NK-92 (cell line): Measurements from ENCODE around the gene PRSS22.
"Not testable (repeated sequence)": the region's sequence is repeated elsewhere in the genome, so short reads cannot be mapped to it uniquely, and the experiment has no call there.

Experiments used
- DNase-seq: peaks from one replicate; lab custom pipeline; 2025; ENCODE audit not compliant: unreplicated experiment; lab: John Stamatoyannopoulos, UW

The PRSS22 gene

GRCh38 chr16:2857451-2858244 lies at the start of gene PRSS22:
PRSS22 (minus strand) TSS chr16:2858170; CDS start chr16:2858104, 66 bp downstream.
- DNase-seq, result no peak

GRCh38 chr16:2907084-2907753 lies 49.2 kb upstream of the PRSS22 start:
- DNase-seq, result not testable (repeated sequence)

GRCh38 chr16:2905988-2906387 lies 48.0 kb upstream of the PRSS22 start:
- DNase-seq, result no peak

GRCh38 chr16:2905241-2905987 lies 47.4 kb upstream of the PRSS22 start:
- no peak for DNase-seq

GRCh38 chr16:2904922-2905240 lies 46.9 kb upstream of the PRSS22 start:
- DNase-seq, result no peak

GRCh38 chr16:2904100-2904921 lies 46.3 kb upstream of the PRSS22 start:
- DNase-seq, result no peak

GRCh38 chr16:2902337-2903130 lies 44.6 kb upstream of the PRSS22 start:
- DNase-seq, result no peak

GRCh38 chr16:2900526-2901075 lies 42.6 kb upstream of the PRSS22 start:
- no peak for DNase-seq

GRCh38 chr16:2899564-2900072 lies 41.6 kb upstream of the PRSS22 start:
- DNase-seq, result no peak

- no peak for DNase-seq
Observed at GRCh38 chr16:2898831-2899563, 41.0 kb upstream of the PRSS22 start.

- no peak for DNase-seq
Observed at GRCh38 chr16:2897110-2897509, 39.1 kb upstream of the PRSS22 start.

- no peak for DNase-seq
Observed at GRCh38 chr16:2896480-2897010, 38.6 kb upstream of the PRSS22 start.

- no peak for DNase-seq
Observed at GRCh38 chr16:2895813-2896212, 37.8 kb upstream of the PRSS22 start.

GRCh38 chr16:2894231-2894630 lies 36.3 kb upstream of the PRSS22 start:
- DNase-seq, result no peak

- DNase-seq, result no peak
Observed at GRCh38 chr16:2884041-2884451, 26.1 kb upstream of the PRSS22 start.

- no peak for DNase-seq
Observed at GRCh38 chr16:2883458-2883908, 25.5 kb upstream of the PRSS22 start.

- peak; percentile 88 for DNase-seq
Observed at GRCh38 chr16:2882650-2883457, 24.9 kb upstream of the PRSS22 start, which contains the start of gene FLYWCH2. FLYWCH2 (plus strand) TSS chr16:2883215; CDS start chr16:2896450, 13,235 bp downstream.
